Measurements from ENCODE around the gene KLHL30.
"Not testable (repeated sequence)": the region's sequence is repeated elsewhere in the genome, so short reads cannot be mapped to it uniquely, and the experiment has no call there.

Gene KLHL30

DNA sequence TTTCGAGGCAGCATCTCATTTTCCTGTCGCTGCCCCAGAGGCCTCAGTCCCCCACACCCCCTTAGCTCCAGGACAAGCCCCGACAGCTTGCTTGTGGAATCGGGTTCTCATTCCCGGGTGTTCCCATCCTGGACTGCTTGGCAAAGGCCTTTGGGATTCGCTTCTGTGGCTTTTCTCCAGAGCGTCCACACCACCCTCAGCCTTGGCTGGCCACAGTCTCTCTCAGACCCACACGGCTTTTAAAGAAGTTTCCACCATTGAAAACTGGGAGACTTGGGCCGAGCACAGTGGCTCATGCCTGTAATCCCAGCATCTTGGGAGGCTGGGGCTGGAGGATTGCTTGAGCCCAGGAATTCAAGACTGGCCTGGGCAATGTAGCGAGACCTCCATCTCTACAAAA is 35.6 kb upstream of the KLHL30 start:
- no peak for ATAC-seq
- no peak for DNase-seq

DNA sequence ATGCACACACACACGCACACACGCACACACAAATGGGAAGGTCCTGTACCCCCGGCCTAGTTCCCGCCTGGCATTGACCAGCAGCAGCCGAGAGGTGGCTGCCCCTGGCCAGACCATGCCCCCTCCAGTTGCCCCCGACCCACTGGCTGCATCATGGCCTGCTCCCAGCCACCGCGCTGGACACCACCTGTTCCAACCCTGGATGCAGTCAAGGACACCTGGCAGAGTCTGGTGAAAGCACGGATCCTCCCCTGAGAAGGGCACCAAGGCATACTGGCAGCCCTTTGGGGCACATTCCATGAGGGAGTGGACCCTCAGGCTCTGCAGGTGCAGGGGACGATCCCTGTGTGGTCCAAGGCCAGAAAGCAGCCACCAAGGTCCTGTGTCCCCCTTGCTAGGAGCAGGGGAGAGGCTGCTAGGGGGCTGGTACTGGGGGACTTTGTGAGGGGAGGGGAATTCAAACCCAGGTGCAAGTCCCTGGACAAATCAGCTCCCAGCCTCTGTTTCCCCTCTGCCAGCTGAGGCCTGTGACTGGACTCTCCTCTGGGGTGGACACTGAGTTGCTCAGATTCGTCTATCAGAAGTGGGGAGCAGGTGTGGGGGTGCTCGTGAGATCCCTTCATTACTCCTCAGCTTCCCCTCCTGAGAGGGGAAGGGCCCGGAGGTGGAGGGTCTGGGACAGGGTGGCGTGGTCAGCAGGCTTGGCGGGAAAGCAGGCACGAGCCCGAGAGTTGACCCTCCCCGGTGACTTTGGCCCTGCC is 34.8 kb upstream of the KLHL30 start:
- ATAC-seq (no peak), DNase-seq (no peak)

DNA sequence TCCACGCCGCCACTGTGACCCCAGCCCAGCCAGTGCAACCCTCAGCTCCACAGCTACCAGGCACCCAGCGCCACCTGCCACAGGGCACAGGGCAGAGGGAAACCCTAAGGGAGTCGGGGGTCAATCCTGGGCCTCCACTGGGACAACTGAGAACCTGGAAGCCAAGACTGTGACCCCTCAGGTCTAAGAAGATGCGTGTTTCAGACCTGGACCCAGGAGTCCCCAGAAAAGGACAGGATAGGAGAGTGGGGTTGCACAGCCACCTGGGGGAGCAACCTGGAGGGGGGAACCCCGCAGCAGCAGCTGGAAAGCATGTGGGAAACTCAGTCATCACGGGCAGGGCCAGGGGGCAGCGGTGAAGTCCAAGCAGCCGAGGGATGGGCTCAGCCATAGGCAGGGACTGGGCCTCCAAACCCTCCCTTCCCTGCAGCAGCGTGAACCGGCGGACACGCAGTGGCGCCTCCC is 34.2 kb upstream of the KLHL30 start:
- DNase-seq: no peak
- no peak for ATAC-seq

DNA sequence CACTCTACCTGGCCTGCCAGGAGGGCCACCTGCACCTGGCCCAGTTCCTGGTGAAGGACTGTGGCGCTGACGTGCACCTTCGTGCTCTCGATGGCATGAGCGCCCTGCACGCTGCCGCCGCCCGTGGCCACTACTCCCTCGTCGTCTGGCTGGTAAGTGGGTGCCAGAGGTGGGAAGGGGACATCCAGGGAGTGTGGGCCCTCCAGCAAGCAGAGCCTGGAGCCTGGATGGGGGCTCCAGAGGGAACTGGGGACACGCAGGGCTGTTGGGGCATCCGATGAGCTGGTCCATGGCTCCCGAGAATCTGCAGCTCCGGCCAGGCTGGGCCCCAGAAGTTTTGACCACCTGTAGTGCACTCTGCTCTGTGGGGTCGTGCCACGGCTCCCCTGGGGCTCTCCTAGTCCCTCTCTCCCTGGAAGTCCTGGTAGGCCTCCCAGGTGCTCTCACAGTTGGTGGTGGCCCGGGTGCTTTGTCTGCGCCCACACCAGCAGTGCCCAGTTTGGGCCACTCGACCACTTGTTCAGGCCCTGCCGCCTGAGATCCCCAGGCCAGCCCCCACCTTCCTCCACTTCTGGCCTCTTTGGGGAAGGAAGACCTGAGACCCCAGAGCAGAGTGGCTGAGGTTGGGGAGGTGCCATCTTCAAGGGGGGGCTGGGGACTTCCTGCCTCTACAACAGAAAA is 33.6 kb upstream of the KLHL30 start:
- ATAC-seq: no peak
- DNase-seq: no peak

DNA sequence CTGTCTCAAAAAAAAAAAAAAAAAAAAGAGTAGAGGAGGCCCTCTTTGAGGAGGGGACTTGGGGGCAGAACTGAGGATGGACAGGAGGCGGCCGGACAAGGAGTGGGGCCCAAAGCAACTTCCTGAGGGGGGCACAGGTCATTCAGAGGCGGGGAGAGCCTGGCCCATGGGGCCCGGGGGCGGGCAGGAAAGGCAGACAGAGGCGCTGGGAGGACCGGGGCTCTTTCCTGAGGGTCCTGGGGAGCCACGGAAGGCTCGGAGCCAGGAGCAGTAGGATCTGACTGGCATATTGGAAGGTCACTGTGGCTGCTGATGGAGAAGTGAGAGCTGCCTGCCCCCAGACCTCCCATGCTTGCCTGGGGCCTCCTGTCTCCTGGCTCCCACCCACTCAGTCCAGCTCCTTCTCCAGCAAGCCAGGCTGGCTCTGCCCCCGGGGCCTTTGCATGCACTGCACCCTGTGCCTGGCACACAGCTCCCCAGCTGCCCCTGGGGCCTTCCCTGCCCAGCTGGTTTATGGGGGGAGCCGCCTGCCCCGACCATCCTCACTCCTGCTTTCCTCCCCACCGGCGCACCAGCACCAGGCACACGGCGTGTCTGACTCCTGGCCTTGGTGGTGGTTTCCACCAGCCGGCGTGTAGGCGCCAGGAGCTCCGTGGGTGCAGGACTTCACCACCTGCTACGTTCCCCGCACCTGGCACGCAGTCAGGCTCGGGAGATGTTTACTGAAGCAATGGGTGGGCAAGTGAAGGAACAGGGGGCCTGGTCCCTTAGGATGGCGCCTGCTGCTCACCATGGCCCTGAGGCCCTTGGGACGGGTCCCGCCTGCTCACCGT is 32.7 kb upstream of the KLHL30 start:
- ATAC-seq (no peak), DNase-seq (no peak)

DNA sequence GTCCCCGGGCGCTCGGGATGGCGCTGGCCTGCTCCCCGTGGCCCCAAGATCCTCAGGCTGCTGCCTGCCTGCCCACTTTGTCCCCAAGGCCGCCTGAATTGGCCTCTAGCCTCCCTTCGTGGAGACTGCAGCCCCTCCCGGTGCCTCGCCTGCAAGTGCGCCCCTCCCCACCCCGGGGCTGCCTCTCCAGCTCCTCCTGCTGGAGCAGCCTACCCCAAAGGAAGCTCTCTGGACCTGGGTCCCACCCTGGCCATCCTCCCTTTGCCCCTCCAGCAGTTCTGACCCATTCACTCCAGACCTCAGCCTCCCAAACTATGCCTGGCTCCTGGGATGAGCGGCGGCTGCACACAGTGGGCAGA is 32.1 kb upstream of the KLHL30 start:
- ATAC-seq (no peak), DNase-seq (no peak)

DNA sequence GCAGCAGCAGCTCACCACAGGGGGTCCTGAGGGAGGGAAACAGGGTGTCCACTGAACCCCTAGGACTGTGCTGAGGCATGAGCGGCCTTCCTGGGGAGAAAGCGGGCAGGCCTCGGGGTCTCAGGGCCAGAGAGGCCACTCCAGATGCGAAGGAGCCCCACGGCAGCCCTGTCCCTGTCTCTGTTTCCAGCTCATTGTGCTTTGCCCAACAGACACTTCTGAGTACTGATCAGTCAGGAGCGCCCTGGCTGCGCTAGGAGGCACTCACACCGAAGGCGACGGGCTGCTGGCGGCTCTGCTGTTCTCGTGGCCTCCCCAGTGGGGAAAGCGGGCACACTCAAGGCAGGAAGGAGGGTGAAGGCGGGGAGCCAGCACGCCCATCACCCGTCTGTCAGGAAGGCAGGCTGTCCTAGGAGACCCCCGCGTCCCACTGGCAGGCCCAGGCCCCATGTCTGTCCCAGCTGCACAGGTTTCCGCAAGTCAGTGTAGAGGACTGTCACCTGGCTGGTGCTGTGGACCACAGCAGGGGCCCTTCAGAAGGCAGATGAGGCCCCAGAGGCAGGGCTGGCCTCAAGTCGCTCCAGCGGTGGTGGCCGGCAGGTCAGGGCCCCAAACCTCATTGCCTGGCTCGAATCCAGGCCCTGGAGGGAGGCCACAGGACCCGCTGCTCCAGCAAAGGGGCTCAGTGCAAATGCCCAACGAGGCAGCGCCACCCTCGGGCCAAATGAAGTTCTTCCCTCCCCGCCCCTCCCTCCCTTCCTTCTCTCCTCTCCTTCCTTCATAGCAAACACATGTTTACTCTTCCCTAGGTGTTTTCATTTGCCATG is 31.6 kb upstream of the KLHL30 start:
- no peak for ATAC-seq
- DNase-seq: no peak

DNA sequence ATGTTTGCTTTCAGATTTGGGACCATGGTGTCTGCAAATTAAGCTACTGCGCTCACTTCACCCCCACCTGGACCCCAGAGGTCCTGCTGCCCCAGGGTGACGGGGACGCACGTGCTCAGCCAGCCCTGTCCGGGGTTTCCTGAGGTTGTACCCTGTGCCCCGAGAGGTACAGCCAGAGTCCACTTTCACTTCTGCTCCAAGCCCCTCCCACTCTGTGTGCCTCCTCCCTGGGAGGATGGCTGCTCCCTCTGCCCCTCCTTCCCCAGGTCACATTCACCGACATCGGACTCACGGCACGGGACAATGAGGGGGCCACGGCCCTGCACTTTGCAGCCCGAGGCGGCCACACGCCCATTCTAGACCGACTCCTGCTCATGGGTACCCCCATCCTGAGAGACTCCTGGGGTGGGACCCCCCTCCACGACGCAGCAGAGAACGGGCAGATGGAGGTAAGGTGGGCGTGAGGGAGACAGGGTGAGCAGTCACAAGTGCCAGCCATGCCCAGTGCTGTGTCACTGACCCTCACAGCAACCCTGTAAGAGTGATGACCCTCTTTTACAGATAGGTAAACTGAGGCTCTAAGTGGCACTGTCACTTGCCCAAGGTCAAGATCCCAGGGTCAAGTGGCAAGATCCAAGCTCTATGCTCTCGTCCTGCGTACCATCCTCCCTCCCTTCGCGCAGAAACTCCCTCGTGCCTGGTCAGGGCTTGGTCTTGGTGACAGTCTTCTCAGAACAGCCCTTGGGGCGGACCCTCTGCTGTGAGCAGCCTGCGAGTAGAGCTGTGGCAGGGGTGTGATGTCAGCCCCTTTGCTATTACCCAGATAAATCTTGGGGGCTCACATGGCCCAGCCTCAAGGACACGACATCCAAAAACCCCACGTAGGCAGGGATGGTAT is 30.7 kb upstream of the KLHL30 start:
- ATAC-seq (peak; percentile 25), DNase-seq (no peak)

DNA sequence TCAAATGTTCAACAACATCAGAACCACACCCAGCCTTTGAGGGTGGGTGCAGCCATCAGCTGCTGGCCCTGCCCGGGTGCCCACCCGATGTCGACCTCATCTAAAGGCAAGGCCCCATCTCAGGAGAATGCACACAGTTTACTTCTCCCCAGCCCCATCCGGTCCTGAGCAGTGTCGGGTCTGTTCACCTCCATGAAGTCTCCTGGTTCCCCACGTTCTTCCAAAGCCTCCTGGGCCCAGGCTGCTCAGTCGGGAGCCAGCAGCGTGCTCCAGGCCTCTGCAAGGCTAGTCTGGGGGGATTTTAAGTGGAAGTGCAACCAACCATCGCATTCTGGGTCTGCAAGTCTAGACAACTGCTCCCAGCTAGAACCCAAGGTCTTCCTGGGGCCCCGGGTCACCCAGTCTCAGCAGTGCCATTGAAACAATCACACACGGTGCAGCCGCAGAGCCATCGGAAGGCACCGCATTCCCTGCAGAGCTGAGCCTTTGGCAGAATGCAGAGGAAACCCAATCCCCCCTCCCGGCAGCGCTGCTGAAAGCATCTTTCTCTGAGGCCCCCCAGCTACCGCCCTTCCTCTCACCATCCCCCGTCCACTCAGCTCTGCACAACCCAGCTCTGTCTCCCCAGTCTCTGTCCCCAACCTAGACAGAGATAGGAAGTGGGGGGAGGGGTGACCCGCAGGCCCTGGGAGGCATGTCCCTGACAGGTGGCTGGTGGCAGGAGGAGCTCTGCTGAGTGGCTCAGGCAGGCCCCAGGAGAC is 29.9 kb upstream of the KLHL30 start:
- DNase-seq: peak; percentile 19

DNA sequence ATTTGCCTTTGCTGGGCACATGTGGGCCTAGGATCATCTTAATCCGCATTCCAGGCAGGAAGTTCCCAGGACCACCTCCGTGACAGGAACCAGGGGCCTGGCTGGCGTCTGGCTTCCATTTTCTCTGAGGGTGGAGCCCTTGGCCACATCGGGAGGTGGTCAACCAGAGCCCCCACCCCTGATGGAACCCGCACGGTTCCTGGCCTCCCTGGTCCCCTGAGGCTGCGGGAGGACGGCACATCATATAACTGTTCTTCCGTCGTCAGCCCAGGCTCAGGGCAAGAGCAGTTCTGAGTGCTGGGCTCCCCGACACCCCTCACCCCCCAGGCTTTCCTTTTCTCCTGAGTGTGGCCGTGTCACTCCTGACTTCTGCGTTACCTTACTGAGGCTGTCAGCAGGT is 24.9 kb upstream of the KLHL30 start:
- no peak for ATAC-seq
- DNase-seq: no peak

More for the DNA sequence above, 29.9 kb upstream of the KLHL30 start:
- no peak for ATAC-seq

DNA sequence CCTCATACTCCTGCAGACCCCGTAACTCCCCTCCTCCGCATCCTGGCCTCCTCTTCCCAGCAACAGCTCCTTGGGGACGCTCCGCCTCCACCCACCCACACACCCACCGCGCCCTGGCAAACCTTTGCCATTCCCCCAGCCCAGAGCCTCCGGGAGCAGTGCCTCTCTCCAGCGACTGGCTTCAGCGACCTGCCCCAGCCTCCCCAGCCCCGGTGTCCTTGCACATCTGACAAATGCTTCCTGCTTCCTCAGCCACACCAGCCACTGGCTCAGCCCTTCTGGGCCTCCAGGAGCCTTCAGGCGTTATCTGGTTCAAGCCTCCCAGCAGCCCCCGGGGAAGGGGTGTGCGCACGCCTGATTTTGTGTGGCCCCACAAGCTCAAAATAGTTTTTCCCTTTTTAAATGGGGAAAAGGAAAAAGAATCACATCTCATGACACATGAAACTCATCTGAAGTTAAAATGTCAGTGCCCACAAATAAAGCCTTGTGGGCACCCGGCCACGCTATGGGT is 24.1 kb upstream of the KLHL30 start:
- ATAC-seq: no peak

DNA sequence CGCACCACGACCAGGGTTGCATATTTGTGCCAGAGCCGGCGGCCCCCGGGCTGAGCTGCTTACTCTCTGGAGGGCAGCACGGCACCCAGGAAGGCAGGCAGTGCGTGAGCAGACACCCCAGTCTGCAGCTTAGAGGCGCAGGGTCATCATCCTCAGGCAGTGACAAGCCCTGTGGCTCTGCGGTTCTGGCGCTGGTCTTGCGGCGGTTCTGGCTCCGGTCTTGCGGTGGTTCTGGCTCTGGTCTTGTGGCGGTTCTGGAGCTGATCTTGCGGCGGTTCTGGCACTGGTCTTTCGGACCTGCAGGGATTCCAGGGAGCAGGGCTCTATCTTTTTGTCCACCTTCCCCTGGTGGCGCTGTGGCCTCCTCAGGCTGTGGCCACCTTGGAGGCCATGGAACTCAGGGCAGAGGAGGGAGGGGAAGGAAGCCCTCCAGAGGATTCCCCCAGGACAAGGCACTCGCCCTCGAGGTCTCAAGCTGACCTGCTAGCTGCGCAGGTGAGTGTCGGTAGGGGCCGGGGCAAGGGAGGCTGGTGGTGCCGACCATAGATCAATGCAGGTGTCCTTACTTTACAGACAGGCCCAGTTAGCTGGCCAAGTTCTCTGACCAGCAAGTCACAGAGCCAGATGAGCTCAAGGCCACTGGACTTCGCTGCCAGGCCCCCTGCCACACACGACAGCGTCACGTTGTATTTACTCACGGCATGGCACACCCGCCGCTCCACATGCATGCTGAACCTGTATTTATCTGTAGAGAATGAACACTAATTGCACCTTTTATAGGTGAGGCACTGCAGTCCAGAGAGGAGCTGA is 23.4 kb upstream of the KLHL30 start:
- no peak for DNase-seq
- ATAC-seq: no peak

More for the DNA sequence above, 24.1 kb upstream of the KLHL30 start:
- no peak for DNase-seq

DNA sequence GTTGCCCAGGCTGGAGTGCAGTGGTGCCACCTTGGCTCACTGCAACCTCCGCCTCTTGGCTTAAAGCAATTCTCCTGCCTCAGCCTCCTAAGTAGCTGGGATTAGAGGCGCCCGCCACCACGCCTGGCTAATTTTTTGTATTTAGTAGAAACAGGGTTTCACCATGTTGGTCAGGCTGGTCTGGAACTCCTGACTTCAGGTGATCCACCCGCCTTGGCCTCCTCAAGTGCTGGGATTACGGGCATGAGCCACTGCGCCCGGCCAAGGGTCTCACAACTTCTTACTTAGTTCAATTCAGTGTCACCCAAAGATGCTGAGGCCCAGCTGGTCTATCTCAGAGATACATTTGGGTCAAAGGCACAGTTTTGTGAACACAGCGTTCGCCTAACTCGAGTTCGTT is 22.8 kb upstream of the KLHL30 start:
- DNase-seq, ATAC-seq: not testable (repeated sequence)

DNA sequence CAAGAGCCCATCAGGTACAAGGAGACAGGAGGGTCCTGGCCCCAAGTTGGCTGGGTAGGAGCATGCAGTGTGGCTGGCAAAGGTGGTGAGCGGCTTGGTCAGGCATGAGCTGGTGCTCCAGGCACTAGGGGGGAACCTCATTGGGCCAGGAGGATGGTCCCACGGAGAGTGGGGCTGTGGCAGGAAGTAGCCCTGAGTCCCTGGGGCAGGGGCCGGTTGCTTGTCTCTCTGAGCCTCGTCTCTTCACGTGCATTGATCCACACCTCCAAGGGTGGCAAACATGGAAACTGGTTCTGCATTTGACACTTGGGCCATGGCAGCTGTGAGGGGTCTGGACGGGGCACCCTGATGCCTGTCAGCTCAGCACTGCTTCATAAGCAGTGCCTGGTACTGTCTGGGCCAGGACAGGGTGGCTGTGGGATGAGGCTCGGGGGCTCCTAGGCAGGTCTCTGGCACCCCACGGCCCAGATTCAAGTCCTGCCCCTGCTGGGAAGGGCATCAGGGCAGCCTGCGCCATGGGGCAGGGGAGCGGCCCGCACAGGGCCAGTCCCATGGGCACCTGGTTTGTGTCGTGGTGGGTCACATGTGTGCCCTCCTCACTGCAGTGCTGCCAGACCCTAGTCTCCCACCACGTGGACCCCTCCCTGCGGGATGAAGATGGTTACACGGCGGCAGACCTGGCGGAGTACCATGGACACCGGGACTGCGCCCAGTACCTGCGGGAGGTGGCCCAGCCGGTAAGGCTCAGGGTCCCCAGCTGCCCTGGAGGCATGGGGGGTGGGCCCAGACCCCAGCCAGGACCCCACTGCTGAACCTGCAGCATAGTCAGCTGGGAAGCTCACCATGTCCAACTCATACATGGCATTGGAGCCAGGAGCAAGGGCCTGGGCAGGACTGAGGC is 21.9 kb upstream of the KLHL30 start:
- no peak for ATAC-seq
- no peak for DNase-seq

DNA sequence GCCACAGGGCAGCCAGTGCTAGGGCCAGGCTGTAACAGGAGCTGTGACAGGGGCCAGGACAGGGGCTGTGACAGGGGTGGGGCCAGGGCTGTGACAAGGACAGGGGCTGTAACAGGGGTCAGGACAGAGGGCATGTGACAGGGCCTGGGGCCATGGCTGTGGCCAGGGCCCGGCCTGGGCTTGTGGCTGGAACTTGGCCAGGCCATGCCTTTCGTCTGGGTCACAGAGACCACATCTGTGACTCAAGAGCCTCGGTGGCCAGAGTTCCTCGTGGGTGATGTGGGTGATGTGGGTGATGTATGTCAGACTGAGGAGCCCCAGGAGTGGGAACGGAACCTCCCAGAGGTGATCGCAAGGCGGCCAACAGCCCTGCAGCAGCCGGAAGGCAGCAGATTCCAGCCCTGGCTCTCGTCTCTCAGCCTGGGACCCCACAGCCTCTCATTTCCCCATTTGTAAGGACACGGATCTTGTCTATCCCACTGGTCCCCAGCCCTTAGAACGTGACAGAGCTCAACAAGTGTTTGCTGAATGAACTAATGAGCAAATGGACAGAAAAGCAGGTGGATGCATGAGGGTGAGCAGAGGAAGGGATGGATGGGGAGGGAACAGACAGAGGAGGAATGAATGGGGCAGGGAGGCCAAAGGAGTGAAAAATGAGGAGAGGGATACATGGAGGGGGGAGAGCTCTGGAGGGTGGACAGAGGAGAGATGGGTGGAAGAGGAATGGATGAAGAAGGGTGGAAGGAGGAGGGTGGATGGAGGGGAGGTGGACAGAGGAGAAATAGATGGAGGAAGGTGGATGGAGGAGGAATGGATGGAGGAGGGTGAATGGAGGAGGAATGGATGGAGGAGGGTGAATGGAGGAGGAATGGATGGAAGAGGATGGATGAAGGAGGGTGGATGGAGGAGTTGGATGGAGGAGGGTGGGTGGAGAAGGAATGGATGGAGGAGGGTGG is 21.0 kb upstream of the KLHL30 start:
- ATAC-seq: no peak
- no peak for DNase-seq

DNA sequence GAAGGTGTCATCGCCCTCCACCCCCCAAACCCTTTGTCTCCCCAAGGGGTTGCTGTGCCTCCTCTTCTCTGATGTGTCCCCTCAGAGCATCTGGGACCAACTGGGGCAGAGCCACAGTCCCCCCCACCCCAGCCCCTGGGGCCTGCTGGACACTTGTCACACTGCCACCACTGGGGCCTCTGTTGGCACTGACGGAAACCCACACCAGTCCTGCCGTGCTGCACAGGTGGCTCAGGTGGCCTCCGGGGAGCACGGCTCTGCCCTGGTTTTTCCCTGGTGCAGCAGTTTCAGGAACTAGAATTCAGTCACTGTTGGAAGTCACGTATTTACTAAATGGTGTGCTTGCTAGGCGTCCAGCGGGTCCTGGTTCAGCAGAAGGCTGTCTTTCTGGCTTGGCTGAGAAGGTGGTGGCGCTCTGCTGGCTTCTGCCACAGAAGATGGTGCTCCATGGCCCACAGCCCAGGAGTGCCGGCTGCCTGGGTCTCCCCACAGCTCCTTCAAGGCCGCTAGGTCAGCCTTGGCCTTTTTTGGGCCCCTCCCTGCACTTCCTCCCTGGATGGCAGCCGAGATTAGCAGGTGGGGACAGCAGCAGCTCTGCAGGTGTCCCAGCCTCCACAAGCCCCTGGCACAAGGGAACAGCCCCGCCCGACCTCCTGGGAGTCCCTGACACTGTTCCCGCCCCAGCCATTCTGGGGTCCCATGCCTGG is 18.6 kb upstream of the KLHL30 start:
- DNase-seq (no peak), ATAC-seq (no peak)
